Peyer's patch (tissue), 4 donors: ENCODE measurements around the gene EML1.

ENCODE experiments used
- CTCF ChIP-seq, 6 experiments: fragments of 450-650 bp in 4 of 6; fragments of 200-600 bp in 2 of 6; sonication (generic) in 1 of 6; IDR thresholded peaks; one replicate each; pipeline ENCODE4 v1.5.1; 2017 to 2019; ENCODE audit warnings: antibody characterized with exemption in 6 of 6, mild to moderate bottlenecking in 3 of 6, moderate library complexity in 1 of 6
- POLR2A ChIP-seq, 2 donors: fragments of 450-650 bp; IDR thresholded peaks; one replicate each; pipeline ENCODE4 v1.5.1; 2017; ENCODE audit warnings: antibody characterized with exemption in 2 of 2, mild to moderate bottlenecking in 2 of 2, moderate library complexity in 2 of 2

GRCh38 chr14:99819514-99819913 lies 26.3 kb downstream of the EML1 start:
- TF ChIP-seq CTCF (IDR thresholded peaks at IDR 0.05) (no peak), POLR2A (IDR thresholded peaks at IDR 0.05) (no peak)
